Measurements from ENCODE around the gene DOK5.
"Not testable (repeated sequence)": the region's sequence is repeated elsewhere in the genome, so short reads cannot be mapped to it uniquely, and the experiment has no call there.

The DOK5 gene

DNA sequence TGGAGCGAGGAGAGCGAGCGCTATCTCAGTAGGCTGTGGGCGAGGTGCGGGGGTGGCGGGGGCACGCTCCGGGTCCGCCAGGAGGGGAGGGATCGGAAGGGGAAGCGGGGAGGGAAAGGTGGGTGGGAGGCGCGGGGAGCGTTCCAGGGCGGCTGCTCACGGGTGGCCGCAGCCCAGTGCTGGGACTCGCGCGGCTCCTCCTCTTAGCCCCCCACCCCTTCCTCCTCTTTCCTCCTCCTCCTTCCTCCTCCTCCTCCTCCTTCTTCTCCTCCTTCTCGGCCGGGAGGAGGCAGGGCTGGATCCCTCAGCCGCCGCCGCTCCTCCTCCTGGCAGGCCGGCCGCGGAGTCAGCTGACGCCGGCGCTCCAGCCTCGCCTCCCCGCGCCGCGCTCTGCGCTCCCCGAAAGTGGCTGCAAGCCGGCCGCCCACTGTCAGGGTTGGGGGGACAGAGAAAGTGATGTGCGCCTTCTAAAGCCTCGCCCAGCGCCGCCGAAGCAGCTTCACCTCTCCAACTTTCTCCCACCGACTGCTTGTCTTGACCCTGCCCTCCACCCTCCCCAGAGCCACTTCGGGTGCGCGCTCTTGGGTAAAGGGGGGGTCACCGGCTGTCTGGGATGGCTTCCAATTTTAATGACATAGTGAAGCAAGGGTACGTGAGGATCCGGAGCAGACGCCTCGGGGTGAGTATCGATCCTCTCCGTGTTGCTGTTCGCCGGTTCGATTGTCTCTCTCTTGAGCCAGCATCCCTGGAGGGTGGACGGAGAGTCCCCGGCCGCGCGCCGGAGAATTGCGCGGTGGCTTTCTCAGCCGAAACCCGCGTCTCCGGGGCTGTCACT is at the start of gene DOK5:
Gene DOK5, plus strand, starts transcription at position 260 of the 835 bp plus-strand sequence. Its CDS starts 354 bp downstream, at position 614.
- DNase-seq (ENCODE audit: low read depth in 2 of 2): no peak

DNA sequence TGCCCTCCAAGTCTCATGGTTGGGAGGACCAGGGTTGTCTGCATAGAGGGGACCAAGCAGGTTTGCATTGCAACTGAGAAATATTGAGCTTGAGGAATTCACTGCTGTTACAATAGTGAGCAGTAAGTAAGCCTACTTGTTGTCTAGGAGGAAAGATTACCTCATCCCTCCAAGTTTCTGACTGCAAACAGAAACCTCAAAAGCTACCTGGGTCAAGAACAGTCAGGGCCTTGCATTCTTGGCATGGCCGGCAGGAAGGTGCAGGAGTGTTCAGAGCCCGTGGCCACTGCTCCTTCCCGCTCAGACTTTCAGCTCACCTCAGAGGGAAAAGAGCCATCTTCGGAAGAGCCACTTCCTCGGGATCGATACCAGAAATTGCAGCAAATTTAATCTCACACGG is 46.0 kb upstream of the DOK5 start:
- DNase-seq (ENCODE audit: low read depth in 2 of 2): no peak

DNA sequence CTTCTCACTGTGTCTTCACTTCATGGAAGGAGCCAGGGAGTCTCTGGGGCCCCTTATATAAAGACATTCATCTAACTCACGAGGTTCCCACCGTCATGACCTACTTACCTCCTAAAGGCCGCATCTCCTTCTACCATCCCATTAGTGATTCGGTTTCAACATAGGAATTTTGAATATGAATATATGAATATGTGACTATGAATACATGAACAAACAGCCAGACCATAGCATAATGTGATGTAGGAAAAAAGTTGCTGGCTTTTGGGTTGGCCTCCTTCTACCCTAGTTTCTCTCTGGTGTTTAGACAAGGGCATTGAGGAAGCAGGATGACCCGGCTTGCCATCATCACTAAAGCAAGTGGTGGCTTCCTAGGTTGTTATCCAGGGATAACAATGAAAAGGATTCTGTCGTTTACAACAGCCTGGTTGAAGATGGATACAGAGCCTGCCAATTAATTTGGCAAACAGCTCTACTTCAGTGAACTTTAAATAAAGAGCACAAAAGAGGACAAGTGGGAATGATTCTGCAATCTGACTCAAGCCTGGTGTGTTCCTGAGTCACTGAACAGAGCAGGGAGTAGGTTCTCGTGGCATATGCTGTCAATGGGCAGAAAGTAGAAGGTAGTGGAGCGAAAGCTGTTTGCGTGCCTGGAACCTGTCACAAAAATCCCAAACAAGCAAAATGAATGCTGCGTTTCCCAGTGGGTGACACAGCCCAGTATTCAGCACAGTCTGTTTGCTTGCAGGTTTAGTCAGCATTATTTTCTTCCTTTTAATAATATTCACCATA is 44.0 kb upstream of the DOK5 start:
- DNase-seq (ENCODE audit: low read depth in 2 of 2): no peak

DNA sequence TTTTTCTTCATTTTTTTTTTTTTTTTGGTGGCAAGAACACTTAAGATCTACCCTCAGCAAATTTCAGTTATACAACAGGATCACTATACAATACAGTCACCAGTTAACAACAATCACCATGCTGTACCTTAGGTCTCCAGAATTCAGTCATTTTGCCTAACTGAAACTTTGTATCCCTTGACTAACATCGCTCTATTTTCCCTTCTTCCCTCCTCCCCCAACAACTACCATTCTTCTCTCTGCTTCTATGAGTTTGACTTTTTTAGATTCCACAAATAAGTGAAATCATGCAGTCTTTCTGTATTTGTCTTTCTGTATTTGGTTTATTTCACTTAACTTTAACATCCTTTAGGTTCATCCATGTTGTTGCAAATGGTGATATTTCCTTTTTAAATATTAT is 42.4 kb upstream of the DOK5 start:
- DNase-seq (ENCODE audit: low read depth in 2 of 2): no peak

DNA sequence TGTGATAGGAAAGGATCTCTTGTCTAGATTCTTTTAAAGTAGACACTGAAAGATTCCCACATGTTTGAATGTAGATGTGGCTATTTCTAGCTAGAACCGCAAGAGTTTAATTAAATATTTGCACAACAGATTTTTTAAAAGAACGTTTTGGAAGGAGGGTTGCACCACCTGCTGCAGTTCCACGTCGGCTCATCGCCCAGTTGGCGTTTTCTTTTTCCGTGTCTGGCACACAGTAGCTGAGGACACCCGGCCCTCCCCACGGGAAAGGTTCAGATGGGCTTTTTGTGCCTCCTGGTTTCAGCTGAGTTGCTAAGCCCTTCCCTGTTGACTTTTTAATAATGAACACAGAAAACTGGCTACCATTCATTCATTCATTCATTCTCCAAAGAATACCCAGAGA is 41.8 kb upstream of the DOK5 start:
- DNase-seq (ENCODE audit: low read depth in 2 of 2): no peak

DNA sequence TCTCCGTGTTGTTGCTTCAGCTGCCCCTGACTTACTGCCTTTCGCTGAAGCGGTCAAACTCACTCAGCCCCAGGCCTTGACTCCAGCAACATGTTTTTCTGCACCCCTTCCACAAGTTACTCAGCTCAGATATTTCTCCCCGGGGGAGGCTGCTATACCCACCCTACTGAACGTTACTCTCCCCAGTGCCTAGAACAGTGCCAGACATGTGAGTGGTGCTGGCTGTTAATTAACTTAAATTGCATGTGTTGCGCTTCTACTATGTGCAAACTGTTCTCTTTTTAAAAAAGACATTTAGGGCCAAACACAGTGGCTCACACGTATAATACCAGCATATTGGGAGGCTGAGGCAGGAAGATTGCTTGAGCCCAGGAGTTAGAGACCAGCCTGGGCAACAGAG is 41.2 kb upstream of the DOK5 start:
- DNase-seq (ENCODE audit: low read depth in 2 of 2): no peak

GRCh38 chr20:54435015-54435414 is 40.4 kb upstream of the DOK5 start:
- DNase-seq (ENCODE audit: low read depth in 2 of 2): no peak

DNA sequence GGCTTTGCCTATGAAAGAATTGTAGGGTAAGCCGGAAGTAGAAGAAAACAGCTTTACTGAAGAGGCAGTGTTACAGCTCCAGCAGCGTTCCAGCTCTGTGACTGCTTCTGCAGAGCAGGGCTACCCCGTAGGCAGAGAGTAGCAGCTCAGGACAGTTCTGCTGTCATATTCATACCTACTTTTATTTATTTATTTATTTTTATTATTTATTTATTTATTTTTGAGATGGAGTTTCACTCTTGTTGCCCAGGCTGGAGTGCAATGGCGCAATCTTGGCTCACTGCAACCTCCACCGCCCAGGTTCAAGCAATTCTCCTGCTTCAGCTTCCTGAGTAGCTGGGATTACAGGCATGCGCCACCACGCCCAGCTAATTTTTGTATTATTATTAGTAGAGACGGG is 39.0 kb upstream of the DOK5 start:
- not testable (repeated sequence) for DNase-seq (ENCODE audit: low read depth in 2 of 2)

DNA sequence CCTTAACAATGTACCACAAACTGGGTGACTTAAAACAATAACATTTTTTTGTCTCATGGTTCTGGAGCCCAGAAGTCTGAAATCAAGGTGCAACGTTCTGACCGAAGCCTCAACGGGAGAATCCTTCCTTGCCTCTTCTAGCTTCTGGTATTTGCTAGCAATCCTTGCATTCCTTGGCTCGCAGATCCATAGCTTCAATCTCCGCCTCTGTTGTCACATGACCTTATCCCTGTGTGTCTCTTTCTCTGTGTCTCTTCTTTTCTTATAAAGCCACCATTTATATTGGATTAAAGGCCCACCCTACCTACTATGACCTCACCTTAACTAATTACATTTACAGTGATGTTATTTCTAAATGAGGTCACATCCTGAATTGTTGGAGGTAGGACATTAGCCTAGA is 37.2 kb upstream of the DOK5 start:
- no peak for DNase-seq (ENCODE audit: low read depth in 2 of 2)

DNA sequence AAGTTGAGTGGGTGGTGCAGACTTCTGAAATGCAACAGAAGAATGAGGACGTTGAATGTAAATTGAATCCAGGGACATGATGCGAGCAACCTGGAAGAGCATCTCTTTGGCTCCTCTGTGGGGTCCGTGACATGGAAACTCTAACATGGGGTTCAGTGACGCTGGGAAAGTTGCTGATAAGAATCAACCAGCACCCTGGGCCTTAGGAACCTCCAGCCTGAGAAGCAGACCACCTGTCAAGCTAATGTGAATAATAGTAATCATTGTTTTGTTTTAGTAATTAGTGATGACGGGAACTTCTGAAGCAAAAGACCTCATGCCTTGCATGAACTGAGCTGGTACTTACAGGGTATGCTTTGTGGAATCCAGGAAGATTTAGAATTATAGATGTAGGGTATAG is 25.2 kb upstream of the DOK5 start:
- no peak for DNase-seq (ENCODE audit: low read depth in 2 of 2)

DNA sequence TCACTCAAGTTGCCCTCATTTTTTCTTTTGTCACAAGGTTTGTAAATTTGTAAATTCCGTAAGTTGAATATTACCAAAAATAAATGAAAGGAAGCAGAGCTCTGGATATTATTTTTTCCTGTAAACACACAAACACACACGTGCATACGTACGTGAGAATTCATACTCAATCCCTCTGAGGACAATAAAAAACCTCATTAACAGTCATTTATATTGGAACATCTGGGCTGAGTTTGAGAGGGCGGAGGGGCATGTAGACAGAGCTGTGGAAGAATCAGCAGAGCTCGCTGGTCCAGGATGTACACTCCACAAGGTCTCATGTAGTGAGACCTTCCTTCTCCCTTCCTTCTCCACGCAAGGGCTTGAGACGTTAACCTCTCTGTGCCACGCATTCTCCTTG is 24.2 kb upstream of the DOK5 start:
- no peak for DNase-seq (ENCODE audit: low read depth in 2 of 2)

DNA sequence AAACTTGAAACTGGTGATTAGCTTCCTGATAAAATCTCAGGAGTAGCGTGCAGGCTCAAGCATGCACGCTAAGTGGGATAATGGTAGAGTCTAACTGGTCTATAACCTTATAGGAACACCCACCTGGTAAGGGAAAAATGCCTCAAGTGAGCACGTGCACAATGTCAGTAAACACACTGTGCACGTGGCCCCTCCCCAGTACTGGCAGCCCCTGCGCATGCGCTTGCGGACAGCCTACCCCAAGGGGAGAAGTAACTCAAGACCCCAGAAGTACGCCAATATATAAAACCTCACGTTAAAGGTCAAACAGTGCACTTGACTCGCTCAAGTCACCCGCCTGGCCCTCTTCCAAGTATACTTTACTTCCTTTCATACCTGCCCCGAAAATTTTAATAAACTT is 23.1 kb upstream of the DOK5 start:
- no peak for DNase-seq (ENCODE audit: low read depth in 2 of 2)

DNA sequence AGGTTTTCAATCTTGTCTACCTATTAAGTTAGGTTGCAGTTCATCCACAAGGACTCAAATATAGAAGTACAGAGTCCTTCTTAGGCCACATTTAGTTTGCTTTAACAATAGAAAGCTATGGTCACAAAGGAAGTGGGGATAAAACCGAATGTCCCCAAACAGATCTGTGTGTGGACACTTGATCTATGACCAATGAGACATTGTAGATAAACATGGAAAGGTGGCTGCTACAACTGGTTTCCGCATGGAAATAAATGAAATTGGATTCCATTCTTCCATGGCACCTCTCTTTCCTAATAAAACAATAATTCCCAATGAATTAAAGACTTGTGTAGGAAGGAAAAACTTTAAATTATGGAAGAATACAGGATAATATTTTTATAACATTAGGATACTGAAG is 20.4 kb upstream of the DOK5 start:
- no peak for DNase-seq (ENCODE audit: low read depth in 2 of 2)

DNA sequence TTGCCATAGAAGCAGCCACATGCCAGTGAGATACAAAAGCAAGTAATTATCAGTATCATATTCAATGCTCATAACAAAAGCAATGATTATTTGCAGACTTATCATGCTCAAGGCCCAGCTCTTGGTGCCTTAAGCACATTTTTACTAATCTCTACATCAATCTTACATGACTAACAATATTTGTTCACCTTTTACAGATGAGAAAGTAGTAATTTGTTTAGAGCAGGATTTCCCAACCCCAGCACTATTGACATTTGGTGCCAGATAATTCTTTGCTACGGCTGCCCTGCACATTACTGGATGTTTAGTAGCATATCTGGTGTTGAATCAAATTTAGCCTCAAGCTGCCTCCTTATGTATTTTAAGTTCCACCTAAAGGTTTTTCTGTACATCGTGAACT is 19.0 kb upstream of the DOK5 start:
- DNase-seq (ENCODE audit: low read depth in 2 of 2): no peak

GRCh38 chr20:54456961-54457360 is 18.4 kb upstream of the DOK5 start:
- DNase-seq (ENCODE audit: low read depth in 2 of 2): no peak

GRCh38 chr20:54458219-54458618 is 17.2 kb upstream of the DOK5 start:
- no peak for DNase-seq (ENCODE audit: low read depth in 2 of 2)

- no peak for DNase-seq (ENCODE audit: low read depth in 2 of 2)
Measured at GRCh38 chr20:54459279-54459678, 16.1 kb upstream of the DOK5 start.

GRCh38 chr20:54464003-54464402 is 11.4 kb upstream of the DOK5 start:
- no peak for DNase-seq (ENCODE audit: low read depth in 2 of 2)

DNA sequence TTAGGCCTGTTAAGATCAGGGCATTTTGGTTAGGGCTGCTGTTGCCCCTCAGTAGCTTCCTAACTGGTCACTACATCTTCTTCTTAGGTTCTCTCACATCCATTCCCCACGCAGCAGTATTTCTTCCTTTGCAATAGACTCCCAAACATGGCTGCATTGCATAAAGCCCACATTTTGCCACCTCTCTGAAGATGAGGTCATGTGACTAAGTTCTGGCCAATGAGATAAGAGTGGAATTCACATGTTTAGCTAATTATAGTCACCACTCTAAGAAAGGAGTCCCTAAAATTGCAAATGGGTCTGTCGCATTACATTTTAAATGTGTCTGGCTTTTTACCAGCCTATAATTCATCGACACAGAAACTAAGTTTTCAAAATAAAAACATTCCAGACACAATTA is 9.3 kb upstream of the DOK5 start:
- DNase-seq (ENCODE audit: low read depth in 2 of 2): no peak

DNA sequence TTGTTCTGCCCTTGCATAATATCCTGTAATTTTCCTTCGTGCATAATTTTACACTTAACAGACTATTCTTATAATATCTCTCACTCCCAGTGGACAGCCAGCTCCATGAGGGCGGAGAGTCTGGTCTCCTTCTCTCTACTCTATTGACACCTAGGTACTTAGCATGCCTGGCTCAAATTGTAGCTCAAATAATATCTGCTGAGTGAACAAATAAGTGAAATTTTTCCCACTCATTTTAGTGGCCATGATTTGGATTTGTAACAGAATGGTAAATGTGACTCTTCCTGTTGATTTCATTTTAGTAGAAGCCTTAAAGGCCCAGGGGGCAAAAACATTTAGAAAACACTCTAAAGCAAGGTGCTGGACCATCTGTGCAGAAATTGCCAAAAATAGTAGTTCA is 7.8 kb upstream of the DOK5 start:
- no peak for DNase-seq (ENCODE audit: low read depth in 2 of 2)

DNA sequence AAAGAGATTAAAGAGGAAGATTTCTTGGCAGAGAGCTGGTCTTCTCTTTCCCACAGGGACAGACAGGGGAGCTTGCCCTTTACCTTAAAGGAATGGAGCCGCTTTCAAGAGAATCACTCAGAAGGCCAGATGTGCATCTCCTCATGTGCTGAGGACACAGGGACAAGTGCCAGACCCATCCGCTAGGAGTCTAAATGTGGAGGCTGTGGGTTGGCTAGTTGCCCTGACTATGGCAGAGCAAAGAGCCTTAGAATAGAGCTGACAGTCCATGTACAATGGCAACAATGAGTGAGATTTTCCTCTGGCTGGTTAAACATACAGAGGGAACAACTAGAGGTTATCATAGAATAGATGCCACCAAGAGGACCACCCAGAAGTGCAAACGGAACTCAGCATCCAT is 7.3 kb upstream of the DOK5 start:
- no peak for DNase-seq (ENCODE audit: low read depth in 2 of 2)

DNA sequence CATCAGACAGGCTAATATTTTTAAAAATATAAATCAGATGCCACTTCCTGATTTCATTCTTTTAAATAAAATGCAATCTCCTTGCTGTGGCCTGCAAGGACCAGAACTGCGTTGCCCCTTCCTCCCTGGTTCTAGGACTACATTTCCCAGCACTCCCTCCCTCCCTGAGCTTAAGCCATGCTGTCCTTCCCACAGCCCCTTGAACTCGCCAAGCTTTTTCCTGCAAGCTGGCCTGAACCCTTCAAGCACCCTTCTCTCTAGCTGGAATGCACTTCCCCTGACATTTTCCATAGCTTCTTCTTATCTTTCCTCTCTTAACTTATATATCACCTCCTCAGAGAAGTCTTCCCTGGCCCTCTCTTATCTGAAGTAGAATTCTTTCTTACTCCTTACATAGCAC is 6.1 kb upstream of the DOK5 start:
- no peak for DNase-seq (ENCODE audit: low read depth in 2 of 2)

DNA sequence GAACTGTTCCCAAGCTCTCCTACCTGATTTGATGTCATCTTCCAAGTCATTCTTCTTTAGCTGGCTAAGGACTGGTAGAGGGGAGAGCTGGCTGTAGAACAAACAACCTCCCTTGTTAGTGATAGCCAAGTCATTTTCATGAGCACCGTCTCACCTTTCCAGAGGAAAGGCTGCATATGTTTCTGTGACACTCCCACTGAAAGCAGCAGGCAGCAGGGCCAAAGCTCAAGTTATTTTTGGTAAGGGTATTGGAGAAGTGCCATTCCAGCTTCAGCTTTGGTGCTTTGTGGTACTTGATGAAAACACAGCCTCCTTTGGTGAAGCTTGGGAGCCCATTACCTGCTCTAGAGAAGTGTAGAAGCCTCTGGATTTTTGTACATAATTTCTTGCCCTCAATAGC is 5.4 kb upstream of the DOK5 start:
- DNase-seq (ENCODE audit: low read depth in 2 of 2): no peak
